Trophoblast cell (in vitro differentiated cells and primary cell): ENCODE measurements around the gene DDX19B.
"Not testable (repeated sequence)": the region's sequence is repeated elsewhere in the genome, so short reads cannot be mapped to it uniquely, and the experiment has no call there.

Experiments used
- DNase-seq, 2 donors: peaks; one replicate each; pipeline ENCODE4 v3.0.0-alpha.2; 2016
- H2AFZ ChIP-seq: 2 replicates; pipeline ENCODE4 v1.6.1; 2013; ENCODE audit warnings: low read length, moderate library complexity, mild to moderate bottlenecking; ENCODE audit not compliant: insufficient read depth, poor library complexity
- H2AK5ac ChIP-seq: 2 replicates; pipeline ENCODE4 v1.6.1; 2013; ENCODE audit warnings: mild to moderate bottlenecking, low read length
- H2BK120ac ChIP-seq: 2 replicates; pipeline ENCODE4 v1.6.1; 2013; ENCODE audit warnings: low read length, mild to moderate bottlenecking, moderate library complexity; ENCODE audit not compliant: insufficient read depth, poor library complexity
- H2BK12ac ChIP-seq: 2 replicates; pipeline ENCODE4 v1.6.1; 2013; ENCODE audit warnings: mild to moderate bottlenecking, low read length, moderate library complexity
- H2BK5ac ChIP-seq: 2 replicates; pipeline ENCODE4 v1.6.1; 2013; ENCODE audit warnings: low read length, low read depth, moderate library complexity, mild to moderate bottlenecking; ENCODE audit not compliant: poor library complexity
- H3K14ac ChIP-seq: 2 replicates; pipeline ENCODE4 v1.6.1; 2013; ENCODE audit warnings: mild to moderate bottlenecking, low read length
- H3K18ac ChIP-seq: 2 replicates; pipeline ENCODE4 v1.6.1; 2013; ENCODE audit warnings: mild to moderate bottlenecking, low read length
- H3K23ac ChIP-seq: 2 replicates; pipeline ENCODE4 v1.6.1; 2013; ENCODE audit warnings: low read length
- H3K27ac ChIP-seq: 2 replicates; pipeline ENCODE4 v1.5.1; 2013; ENCODE audit warnings: low read depth, mild to moderate bottlenecking, inconsistent platforms, low read length, moderate library complexity
- H3K27me3 ChIP-seq: 2 replicates; pipeline ENCODE4 v1.6.1; 2013; ENCODE audit warnings: inconsistent platforms, mild to moderate bottlenecking, low read length, moderate library complexity; ENCODE audit not compliant: insufficient read depth
- H3K36me3 ChIP-seq, 2 experiments: 1 replicate in 1 of 2; 2 replicates in 1 of 2; pipeline ENCODE4 v1.6.1; 2013; ENCODE audit warnings: low read length in 2 of 2, mild to moderate bottlenecking in 2 of 2, moderate library complexity in 1 of 2; ENCODE audit not compliant: insufficient read depth in 2 of 2, control insufficient read depth in 1 of 2
- H3K4ac ChIP-seq: 2 replicates; pipeline ENCODE4 v1.6.1; 2013; ENCODE audit warnings: low read depth, mild to moderate bottlenecking, low read length, moderate library complexity
- H3K4me1 ChIP-seq, 2 experiments: 1 replicate in 1 of 2; 2 replicates in 1 of 2; pipeline ENCODE4 v1.6.1; 2013; ENCODE audit warnings: low read length in 2 of 2, mild to moderate bottlenecking in 2 of 2, moderate library complexity in 1 of 2; ENCODE audit not compliant: insufficient read depth in 2 of 2, control insufficient read depth in 1 of 2
- H3K4me2 ChIP-seq: 2 replicates; pipeline ENCODE4 v1.6.1; 2013; ENCODE audit warnings: inconsistent platforms, mild to moderate bottlenecking, low read length, moderate library complexity
- H3K4me3 ChIP-seq: 2 replicates; pipeline ENCODE4 v1.5.1; 2013; ENCODE audit warnings: mild to moderate bottlenecking, low read depth, low read length, inconsistent platforms
- H3K79me1 ChIP-seq: one replicate; pipeline ENCODE4 v1.6.1; 2013; ENCODE audit warnings: low read length
- H3K79me2 ChIP-seq: 2 replicates; pipeline ENCODE4 v1.6.1; 2013; ENCODE audit warnings: low read length, mild to moderate bottlenecking; ENCODE audit not compliant: control insufficient read depth, insufficient read depth, poor library complexity
- H3K9ac ChIP-seq: 2 replicates; pipeline ENCODE4 v1.6.1; 2013; ENCODE audit warnings: mild to moderate bottlenecking, low read length
- H3K9me3 ChIP-seq: 2 replicates; pipeline ENCODE4 v1.6.1; 2013; ENCODE audit warnings: low read depth, mild to moderate bottlenecking, control low read depth, inconsistent platforms, low read length; ENCODE audit not compliant: insufficient read depth
- H4K12ac ChIP-seq: 2 replicates; pipeline ENCODE4 v1.6.1; 2013; ENCODE audit warnings: low read depth, mild to moderate bottlenecking, low read length, moderate library complexity
- H4K8ac ChIP-seq: 2 replicates; pipeline ENCODE4 v1.6.1; 2013; ENCODE audit warnings: low read depth, mild to moderate bottlenecking, low read length, moderate library complexity
- H4K91ac ChIP-seq: one replicate; pipeline ENCODE4 v1.6.1; 2013; ENCODE audit warnings: low read depth, mild to moderate bottlenecking, low read length, moderate library complexity
- WGBS: extraction: QIAGEN DNeasy Blood & Tissue Kit; methylation state at CpG from one replicate; pipeline ENCODE4 v1.1.7; 2013; ENCODE audit warnings: missing lambda C conversion rate; ENCODE audit not compliant: insufficient read length, insufficient coverage; ENCODE audit errors: extremely low coverage; 5-methylcytosine and 5-hydroxymethylcytosine counted together

Gene DDX19B

DNA sequence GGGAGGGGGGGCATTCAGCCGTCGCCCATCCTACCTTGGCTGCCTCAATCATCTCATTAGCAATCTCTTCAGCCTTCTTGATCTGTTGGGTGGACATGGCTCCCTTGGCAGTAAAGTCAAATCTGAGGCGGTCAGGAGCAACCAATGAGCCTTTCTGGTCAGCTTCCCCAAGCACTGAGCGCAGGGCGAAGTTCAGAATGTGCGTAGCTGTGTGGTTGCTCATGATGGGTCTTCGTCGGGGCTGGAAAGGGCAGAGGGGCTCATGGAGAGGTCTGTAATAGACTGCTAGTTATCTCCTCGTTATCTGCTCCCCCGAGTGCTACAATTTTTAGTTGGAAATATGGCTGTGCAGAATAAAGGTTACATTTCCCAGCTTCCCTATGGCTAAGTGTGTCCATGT, 40.0 kb upstream of the DDX19B start:
- Histone ChIP-seq H2AFZ (no peak overlapping the region), H3K14ac (no peak overlapping the region), H2AK5ac (no peak overlapping the region), H3K4ac (no peak overlapping the region), H3K18ac (no peak overlapping the region), H4K8ac (no peak overlapping the region), H4K12ac (no peak overlapping the region), H3K9ac (no peak overlapping the region), H3K9me3 (peaks cover 3% of the 10 kb centered on the region), H3K79me1 (no peaks in the 10 kb centered on the region), H3K27me3 (no peaks in the 10 kb centered on the region), H3K4me2 (no peak overlapping the region), H3K4me1 (no peaks in the 10 kb centered on the region), H3K4me3 (no peak overlapping the region), H2BK5ac (no peak overlapping the region), H3K79me2 (no peaks in the 10 kb centered on the region), H3K27ac (no peak overlapping the region), H3K36me3 (peaks cover 75 to 84% of the 10 kb centered on the region in 2 experiments), H2BK12ac (no peak overlapping the region), H2BK120ac (no peak overlapping the region), H3K23ac (no peak overlapping the region), H4K91ac (no peak overlapping the region)
- no CpG with 5 or more reads among the region's 10 CpGs for WGBS
- no peak for DNase-seq

DNA sequence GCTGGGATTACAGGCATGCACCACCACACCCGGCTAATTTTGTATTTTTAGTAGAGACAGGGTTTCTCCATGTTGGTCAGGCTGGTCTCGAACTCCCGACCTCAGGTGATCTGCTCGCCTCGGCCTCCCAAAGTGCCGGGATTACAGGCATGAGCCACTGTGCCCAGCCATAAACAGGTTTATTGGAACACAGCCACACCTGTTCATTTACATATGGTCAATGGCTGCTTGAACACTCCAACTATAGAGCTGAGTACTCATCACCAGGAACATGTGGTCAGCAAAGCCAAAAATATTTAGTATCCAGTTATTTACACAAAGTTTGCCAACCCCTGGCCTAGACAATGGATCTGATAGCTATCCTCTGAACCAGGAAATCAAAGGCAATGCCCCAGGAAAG, 39.1 kb upstream of the DDX19B start:
- H4K91ac ChIP-seq, H3K23ac ChIP-seq, DNase-seq, H3K27ac ChIP-seq, H3K27me3 ChIP-seq, H3K18ac ChIP-seq, H4K12ac ChIP-seq, H2BK120ac ChIP-seq, H2BK5ac ChIP-seq, H3K14ac ChIP-seq, H3K4me2 ChIP-seq, H3K79me1 ChIP-seq, H3K4me1 ChIP-seq, H2AFZ ChIP-seq, H3K9me3 ChIP-seq, H3K79me2 ChIP-seq, H2AK5ac ChIP-seq, H2BK12ac ChIP-seq, H3K4ac ChIP-seq, H3K9ac ChIP-seq, H4K8ac ChIP-seq, H3K4me3 ChIP-seq: not testable (repeated sequence)
- WGBS: no CpG with 5 or more reads among the region's 6 CpGs
- peaks cover 75 to 84% of the 10 kb centered on the region in 2 experiments for H3K36me3 ChIP-seq

DNA sequence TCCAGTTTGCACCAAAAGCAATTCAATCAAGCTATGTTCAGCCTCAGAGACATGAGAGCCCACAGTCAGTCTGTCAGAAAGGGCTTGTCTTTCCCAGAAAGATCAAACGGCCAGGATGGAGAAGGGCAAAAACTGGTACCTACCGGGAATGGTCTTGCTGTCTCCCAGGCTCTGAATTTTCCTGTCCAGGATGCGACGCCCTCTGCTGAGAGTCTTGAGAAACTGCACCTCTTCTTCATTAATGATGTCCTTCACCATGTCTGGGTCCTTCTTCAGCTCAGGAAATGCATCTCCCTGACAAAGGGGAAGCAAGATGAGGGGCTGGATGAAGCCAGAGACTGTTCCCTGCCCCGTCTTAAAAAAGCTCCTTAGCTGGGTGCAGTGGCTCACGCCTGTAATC, 31.5 kb upstream of the DDX19B start:
- peak in 1 of 2 donors; percentile 62 for DNase-seq
- Histone ChIP-seq H3K4me1 (no peaks in the 10 kb centered on the region), H3K18ac (no peak overlapping the region), H2BK5ac (no peak overlapping the region), H4K12ac (no peak overlapping the region), H2BK12ac (no peak overlapping the region), H3K36me3 (peaks cover 72 to 83% of the 10 kb centered on the region in 2 experiments), H4K8ac (no peak overlapping the region), H2AFZ (no peak overlapping the region), H3K27me3 (no peaks in the 10 kb centered on the region), H2BK120ac (no peak overlapping the region), H3K14ac (no peak overlapping the region), H3K27ac (no peak overlapping the region), H3K23ac (no peak overlapping the region), H3K79me2 (no peaks in the 10 kb centered on the region), H3K4ac (no peak overlapping the region), H2AK5ac (no peak overlapping the region), H3K79me1 (no peaks in the 10 kb centered on the region), H3K4me3 (no peak overlapping the region), H3K4me2 (no peak overlapping the region), H3K9ac (no peak overlapping the region), H3K9me3 (peaks cover 2% of the 10 kb centered on the region), H4K91ac (no peak overlapping the region)
- WGBS: no CpG with 5 or more reads among the region's 6 CpGs

DNA sequence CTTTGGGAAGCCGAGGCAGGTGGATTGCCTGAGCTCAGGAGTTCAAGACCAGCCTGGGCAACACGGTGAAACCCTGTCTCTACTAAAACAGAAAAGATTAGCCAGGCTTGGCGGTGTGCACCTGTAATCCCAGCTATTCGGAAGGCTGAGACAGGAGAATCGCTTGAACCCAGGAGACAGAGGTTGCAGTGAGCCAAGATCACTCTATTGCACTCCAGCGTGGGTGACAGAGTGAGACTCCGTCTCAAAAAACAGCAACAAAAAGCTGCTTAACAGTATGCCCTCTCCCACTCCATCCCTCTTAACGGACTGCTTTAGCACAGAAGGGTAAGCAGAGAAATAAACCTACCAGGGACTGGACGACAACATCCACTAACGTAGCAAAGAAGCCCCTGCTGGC, 31.1 kb upstream of the DDX19B start:
- H3K4me1 ChIP-seq, H3K18ac ChIP-seq, H3K4me2 ChIP-seq, H3K14ac ChIP-seq, H3K4ac ChIP-seq, H2BK12ac ChIP-seq, H3K9ac ChIP-seq, H3K23ac ChIP-seq, H2AK5ac ChIP-seq, H4K91ac ChIP-seq, H3K27ac ChIP-seq, H3K79me1 ChIP-seq, H2AFZ ChIP-seq, H3K27me3 ChIP-seq, DNase-seq, H2BK5ac ChIP-seq, H3K9me3 ChIP-seq, H4K8ac ChIP-seq, H3K79me2 ChIP-seq, H3K4me3 ChIP-seq, H4K12ac ChIP-seq, H2BK120ac ChIP-seq: not testable (repeated sequence)
- WGBS: no CpG with 5 or more reads among the region's 10 CpGs
- H3K36me3 ChIP-seq: peaks cover 72 to 80% of the 10 kb centered on the region in 2 experiments
